OCI-LY1 (cell line): Measurements from ENCODE around the gene LRRC45.

Source experiments
- CTCF ChIP-seq: fragments of 200-600 bp; sonication (generic), shearing (Covaris generic); IDR thresholded peaks from 2 replicates; pipeline ENCODE4 v1.5.1; 2017; ENCODE audit warnings: mild to moderate bottlenecking, antibody characterized with exemption, low read length, moderate library complexity, mixed read lengths
- EZH2 ChIP-seq: fragments of 200-600 bp; sonication (generic), shearing (Covaris generic); IDR thresholded peaks from 2 replicates; pipeline ENCODE4 v1.8.0; 2017; ENCODE audit warnings: borderline replicate concordance, mixed run types, mild to moderate bottlenecking, antibody characterized with exemption, low read length, moderate library complexity, mixed read lengths

GRCh38 chr17:82001571-82002056 lies 21.5 kb upstream of the LRRC45 start:
- TF ChIP-seq CTCF, result no peak
- TF ChIP-seq EZH2, result no peak
